Esophagus squamous epithelium (tissue), 4 donors: Measurements from ENCODE around the gene AP1S3.

Experiments used
- POLR2A ChIP-seq, 4 donors: fragments of 450-650 bp; IDR thresholded peaks; one replicate each; pipeline ENCODE4 v1.6.1; 2017; ENCODE audit warnings: antibody characterized with exemption in 4 of 4, mild to moderate bottlenecking in 4 of 4, moderate library complexity in 3 of 4
- TF ChIP-seq, protein P1 (sequence below), 6 experiments: fragments of 450-650 bp in 4 of 6; fragments of 200-600 bp in 2 of 6; sonication (generic) in 2 of 6; IDR thresholded peaks; one replicate each; pipeline ENCODE4 v1.5.1; 2016 to 2019; ENCODE audit warnings: antibody characterized with exemption in 6 of 6, mild to moderate bottlenecking in 4 of 6, moderate library complexity in 4 of 6

DNA sequence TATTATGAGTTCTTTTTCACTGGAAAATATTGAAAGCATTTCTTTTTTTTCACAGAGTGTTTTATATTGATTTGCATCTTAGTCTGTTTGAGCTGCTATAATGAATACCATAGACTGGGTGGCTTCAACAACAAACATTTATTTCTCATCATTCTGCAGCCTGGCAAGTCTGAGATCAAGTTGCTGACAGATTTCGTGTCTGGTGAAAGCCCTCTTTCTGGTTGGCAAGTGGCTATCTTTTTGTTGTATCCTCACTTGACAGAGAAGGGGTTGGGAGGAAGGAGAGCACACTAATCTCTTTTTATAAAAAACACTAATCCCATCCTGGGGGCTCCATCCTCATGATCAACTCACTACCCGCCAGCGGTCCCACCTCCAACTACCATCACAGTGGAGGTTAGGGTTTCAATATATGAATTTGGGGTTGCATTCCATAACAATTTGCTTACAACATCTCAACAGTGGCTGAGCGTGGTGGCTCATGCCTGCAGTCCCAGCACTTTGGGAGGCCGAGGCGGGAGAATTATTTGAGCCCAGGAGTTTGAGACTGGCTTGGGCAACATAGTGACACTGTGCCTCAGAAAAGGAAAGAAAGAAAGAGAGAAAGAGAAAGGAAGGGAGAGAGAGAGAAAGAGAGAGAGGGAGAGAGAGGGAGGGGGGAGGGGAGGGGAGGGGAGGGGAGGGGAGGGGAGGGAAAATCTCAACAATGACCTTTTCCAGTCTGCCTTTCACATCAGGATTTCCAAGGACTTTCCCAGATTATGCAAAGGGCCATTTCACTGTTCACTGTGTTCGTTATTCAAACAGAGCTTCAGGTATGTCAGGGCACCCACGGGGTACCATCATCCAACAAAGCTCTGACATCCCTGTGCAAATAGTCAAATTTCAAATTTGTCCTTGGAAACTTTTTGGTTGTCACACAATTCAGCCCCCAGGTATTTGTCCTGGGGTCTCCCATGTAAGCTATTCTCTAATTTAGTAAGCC is 111.1 kb downstream of the AP1S3 start:
- TF ChIP-seq, protein P1, sequence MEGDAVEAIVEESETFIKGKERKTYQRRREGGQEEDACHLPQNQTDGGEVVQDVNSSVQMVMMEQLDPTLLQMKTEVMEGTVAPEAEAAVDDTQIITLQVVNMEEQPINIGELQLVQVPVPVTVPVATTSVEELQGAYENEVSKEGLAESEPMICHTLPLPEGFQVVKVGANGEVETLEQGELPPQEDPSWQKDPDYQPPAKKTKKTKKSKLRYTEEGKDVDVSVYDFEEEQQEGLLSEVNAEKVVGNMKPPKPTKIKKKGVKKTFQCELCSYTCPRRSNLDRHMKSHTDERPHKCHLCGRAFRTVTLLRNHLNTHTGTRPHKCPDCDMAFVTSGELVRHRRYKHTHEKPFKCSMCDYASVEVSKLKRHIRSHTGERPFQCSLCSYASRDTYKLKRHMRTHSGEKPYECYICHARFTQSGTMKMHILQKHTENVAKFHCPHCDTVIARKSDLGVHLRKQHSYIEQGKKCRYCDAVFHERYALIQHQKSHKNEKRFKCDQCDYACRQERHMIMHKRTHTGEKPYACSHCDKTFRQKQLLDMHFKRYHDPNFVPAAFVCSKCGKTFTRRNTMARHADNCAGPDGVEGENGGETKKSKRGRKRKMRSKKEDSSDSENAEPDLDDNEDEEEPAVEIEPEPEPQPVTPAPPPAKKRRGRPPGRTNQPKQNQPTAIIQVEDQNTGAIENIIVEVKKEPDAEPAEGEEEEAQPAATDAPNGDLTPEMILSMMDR (IDR thresholded peaks at IDR 0.05), result no peak
- TF ChIP-seq POLR2A (IDR thresholded peaks at IDR 0.05), result no peak
